GM18499 (cell line): ENCODE data around the gene PRKCZ.

Experiments
- ATAC-seq: cut with Tn5 transposase; IDR thresholded peaks from one replicate; pipeline ENCODE4 v1.9.1; 2021; ENCODE audit warnings: moderate number of reproducible peaks; ENCODE audit not compliant: insufficient read depth, unreplicated experiment

The PRKCZ gene

GRCh38 chr1:2024451-2024850, 25.8 kb upstream of the PRKCZ start:
- no peak for ATAC-seq

- ATAC-seq = no peak
Observed at GRCh38 chr1:2024887-2025286, 25.3 kb upstream of the PRKCZ start.

GRCh38 chr1:2025491-2025981, 24.7 kb upstream of the PRKCZ start:
- no peak for ATAC-seq

GRCh38 chr1:2027961-2028583, 22.1 kb upstream of the PRKCZ start:
- no peak for ATAC-seq

GRCh38 chr1:2028870-2029560, 21.2 kb upstream of the PRKCZ start:
- ATAC-seq = no peak

GRCh38 chr1:2029561-2029960, 20.6 kb upstream of the PRKCZ start:
- no peak for ATAC-seq

GRCh38 chr1:2030076-2030871, 19.9 kb upstream of the PRKCZ start:
- no peak for ATAC-seq

GRCh38 chr1:2031546-2032540, 18.4 kb upstream of the PRKCZ start:
- ATAC-seq = no peak

GRCh38 chr1:2032737-2033136, 17.5 kb upstream of the PRKCZ start:
- no peak for ATAC-seq

GRCh38 chr1:2033165-2033564, 17.0 kb upstream of the PRKCZ start:
- no peak for ATAC-seq

GRCh38 chr1:2036287-2036686, 13.9 kb upstream of the PRKCZ start:
- no peak for ATAC-seq

- ATAC-seq = no peak
Observed at GRCh38 chr1:2037314-2037979, 12.8 kb upstream of the PRKCZ start.

GRCh38 chr1:2038229-2038628, 12.0 kb upstream of the PRKCZ start:
- ATAC-seq = no peak

GRCh38 chr1:2039251-2039650, 11.0 kb upstream of the PRKCZ start:
- ATAC-seq = no peak

GRCh38 chr1:2041305-2041704, 8.9 kb upstream of the PRKCZ start:
- ATAC-seq = no peak

- ATAC-seq = no peak
Observed at GRCh38 chr1:2041887-2042286, 8.3 kb upstream of the PRKCZ start.

- no peak for ATAC-seq
Observed at GRCh38 chr1:2042830-2043773, 7.1 kb upstream of the PRKCZ start.

GRCh38 chr1:2043886-2044285, 6.3 kb upstream of the PRKCZ start:
- no peak for ATAC-seq
